Lower lobe of right lung (tissue), 2 donors: Measurements from ENCODE around the gene FDXACB1. TPM values are rescaled to one million over a fixed set of nuclear protein-coding genes. Genes with fewer than 3 reads are reported as not detected.

Source experiments
- ATAC-seq, 2 donors: fragments of 200-7000 bp; cut with Tn5 transposase; one replicate each; pipeline ENCODE4 v1.9.1; 2020 to 2022; ENCODE audit warnings: mild to moderate bottlenecking in 2 of 2, moderate library complexity in 2 of 2
- DNase-seq: peaks from one replicate; pipeline ENCODE4 v3.0.0-alpha.2; 2020
- H3K27ac ChIP-seq: fragments of 200-600 bp; one replicate; pipeline ENCODE4 v1.8.0; 2022
- H3K27me3 ChIP-seq: fragments of 200-600 bp; one replicate; pipeline ENCODE4 v1.8.0; 2022; ENCODE audit warnings: low read depth
- H3K36me3 ChIP-seq: fragments of 200-600 bp; one replicate; pipeline ENCODE4 v1.8.0; 2022; ENCODE audit warnings: mild to moderate bottlenecking
- H3K4me1 ChIP-seq: fragments of 200-600 bp; one replicate; pipeline ENCODE4 v1.8.0; 2022
- H3K4me3 ChIP-seq: fragments of 200-600 bp; one replicate; pipeline ENCODE4 v1.8.0; 2022; ENCODE audit warnings: mild to moderate bottlenecking
- H3K9me3 ChIP-seq: fragments of 200-600 bp; one replicate; pipeline ENCODE4 v1.8.0; 2022
- intact Hi-C: fragments of 100-400 bp; cut with DNase I; formaldehyde crosslinking; loops from one replicate; pipeline ENCODE4 v1.11.0; 2022
- long read RNA-seq: library from polyadenylated mRNA; unstranded; transcript quantifications from one replicate; pipeline ENCODE4 v2.0.0, GENCODE V29; 2021
- total RNA-seq: library from RNA; stranded (reverse); fragmentation: NEBNext Ultra II Directional; extraction: Animal tissue kit (Norgen Biotek cat#: 25700); gene quantifications from one replicate; pipeline ENCODE4 v1.2.1, GENCODE V29; 2021
- TF ChIP-seq, protein P1 (sequence below): fragments of 200-600 bp; IDR thresholded peaks from one replicate; pipeline ENCODE4 v1.8.0; 2022; ENCODE audit warnings: antibody characterized with exemption, mild to moderate bottlenecking
- donor health status: DM: no; HTN: yes; CAD: no; lungs with severe emphysema.

The FDXACB1 gene, protein sequence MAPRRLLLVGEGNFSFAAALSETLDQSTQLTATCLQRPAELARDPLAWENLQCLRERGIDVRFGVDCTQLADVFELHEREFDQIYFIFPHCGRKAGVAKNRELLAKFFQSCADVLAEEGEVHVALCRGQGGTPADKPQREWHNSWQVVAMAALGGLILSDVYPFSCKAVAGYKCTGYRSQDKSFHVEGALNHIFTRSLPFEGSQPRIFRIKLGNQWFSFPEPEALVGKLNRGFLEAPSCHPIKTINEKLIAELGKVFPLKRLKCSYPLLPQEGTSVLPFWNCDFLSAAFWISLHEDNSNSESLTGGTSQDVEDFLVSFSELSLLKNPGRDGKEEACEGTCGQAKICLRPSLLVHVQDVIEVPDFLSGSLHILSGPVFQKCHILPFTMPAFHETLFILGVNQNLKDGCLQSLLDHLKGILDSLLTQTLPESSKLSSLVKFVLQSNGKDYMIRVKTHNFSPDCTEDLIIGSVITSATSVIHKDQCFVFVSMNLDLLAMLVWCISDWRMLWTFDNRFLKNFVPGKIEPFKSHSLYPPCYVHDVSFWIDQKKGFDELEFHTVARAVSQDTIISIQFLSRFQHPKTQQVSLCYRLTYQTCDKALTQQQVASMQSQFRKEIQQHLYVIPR
- total RNA-seq = 2.4 TPM
- long read RNA-seq, partial matches to known transcripts = 0 of 7 reads
- long read RNA-seq, other reads (novel, unspliced or antisense) = 2 of 7 reads

DNA sequence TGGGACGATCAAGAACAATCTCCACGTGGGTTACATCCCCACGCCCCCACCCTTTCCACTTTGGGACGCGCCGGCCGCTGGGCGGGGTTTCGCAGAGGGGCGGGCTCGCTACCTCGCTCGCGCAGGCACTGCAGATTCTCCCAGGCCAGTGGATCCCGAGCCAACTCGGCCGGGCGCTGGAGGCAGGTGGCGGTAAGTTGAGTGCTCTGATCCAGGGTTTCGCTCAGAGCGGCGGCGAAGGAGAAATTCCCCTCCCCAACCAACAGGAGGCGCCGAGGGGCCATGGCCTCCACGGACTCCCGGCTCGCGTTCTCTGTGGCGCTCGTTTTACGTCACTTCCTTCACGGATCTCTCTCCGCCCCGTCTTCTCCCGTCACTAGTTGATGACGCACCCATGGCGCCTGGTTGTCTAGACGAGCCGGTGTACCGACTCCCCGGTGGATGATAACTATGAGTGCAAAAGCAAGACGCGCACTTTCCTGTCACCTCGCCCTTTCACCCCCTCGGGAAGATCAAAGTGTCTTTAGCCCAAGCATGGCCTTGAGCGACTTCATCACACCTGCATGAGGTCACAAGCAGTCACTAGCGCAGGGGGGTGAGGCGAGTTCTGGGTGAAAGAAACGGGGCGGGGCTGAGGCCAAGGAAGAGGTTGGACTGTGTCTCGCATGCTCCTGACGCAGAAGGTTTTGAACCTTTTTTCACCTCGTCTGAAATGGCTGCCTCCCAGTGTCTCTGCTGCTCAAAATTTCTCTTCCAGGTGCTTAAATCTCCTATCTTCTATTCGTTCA lies at the start of gene FDXACB1, which contains the start of gene CFAP68:
FDXACB1 (minus strand) TSS at position 317 of the 788 bp plus-strand sequence; CDS start at position 284, 33 bp downstream.
CFAP68 (plus strand) TSS at position 693 of the 788 bp plus-strand sequence; CDS start at position 713, 20 bp downstream.
- peak within 1 kb of the TSS; percentile 78 for H3K4me3 ChIP-seq
- peak within 1 kb of the TSS; percentile 93 for H3K27ac ChIP-seq
- DNase-seq (peak; percentile 97), ATAC-seq (peak; percentile 96 to 98)
- H3K9me3 ChIP-seq = no peaks in the 10 kb centered on the region
- peaks cover 17% of the 10 kb centered on the region for H3K4me1 ChIP-seq
- no peaks in the 10 kb centered on the region for H3K27me3 ChIP-seq
- H3K36me3 ChIP-seq = peaks cover 9% of the 10 kb centered on the region
- intact Hi-C loops = no loop called here
- TF ChIP-seq, protein P1, sequence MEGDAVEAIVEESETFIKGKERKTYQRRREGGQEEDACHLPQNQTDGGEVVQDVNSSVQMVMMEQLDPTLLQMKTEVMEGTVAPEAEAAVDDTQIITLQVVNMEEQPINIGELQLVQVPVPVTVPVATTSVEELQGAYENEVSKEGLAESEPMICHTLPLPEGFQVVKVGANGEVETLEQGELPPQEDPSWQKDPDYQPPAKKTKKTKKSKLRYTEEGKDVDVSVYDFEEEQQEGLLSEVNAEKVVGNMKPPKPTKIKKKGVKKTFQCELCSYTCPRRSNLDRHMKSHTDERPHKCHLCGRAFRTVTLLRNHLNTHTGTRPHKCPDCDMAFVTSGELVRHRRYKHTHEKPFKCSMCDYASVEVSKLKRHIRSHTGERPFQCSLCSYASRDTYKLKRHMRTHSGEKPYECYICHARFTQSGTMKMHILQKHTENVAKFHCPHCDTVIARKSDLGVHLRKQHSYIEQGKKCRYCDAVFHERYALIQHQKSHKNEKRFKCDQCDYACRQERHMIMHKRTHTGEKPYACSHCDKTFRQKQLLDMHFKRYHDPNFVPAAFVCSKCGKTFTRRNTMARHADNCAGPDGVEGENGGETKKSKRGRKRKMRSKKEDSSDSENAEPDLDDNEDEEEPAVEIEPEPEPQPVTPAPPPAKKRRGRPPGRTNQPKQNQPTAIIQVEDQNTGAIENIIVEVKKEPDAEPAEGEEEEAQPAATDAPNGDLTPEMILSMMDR = peak; percentile 93

DNA sequence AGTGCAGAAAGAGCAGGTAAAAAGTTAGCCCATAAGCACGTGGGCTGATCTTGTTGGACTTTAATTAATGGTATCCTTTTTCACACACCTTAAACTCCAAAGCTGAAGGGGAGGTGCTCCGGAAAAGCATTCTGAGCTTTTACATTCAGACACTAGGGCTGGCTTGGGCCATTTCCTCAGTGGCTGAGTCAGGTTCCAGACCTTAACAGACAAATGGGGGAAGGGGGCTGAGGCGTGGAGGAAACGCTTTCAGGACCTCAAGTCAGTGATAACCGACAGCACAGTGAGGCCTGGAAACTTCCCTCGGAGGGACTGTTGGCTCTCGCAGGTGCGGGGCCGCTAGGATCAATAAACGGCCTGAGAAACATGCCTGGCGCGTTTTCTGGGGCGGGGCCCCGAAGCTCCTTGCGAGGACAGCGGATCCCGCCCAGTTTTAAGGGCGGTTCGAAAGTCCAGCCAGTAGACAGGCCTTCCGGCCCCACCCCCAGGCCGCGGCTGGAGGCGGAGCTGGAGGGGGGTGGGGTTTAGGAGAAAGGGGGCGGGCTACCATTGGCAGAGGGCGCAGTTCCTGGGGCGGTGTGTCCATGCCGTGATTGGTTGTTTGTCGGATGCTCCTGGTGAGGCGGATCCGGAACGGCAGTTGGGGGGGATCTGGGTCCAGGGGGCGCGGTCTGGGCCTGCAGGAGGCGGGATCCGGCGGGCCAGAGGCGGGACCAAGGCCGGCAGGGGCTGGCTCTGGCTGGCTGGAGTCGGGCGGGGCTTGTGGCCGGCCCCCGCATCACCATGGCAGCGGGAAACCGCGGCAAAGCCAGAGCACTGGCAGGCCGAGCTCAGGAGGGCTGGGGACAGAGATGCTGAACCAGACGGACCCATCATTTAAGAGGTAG lies 47.8 kb upstream of the FDXACB1 start:
- H3K9me3 ChIP-seq = no peaks in the 10 kb centered on the region
- intact Hi-C loops = no loop called here
- H3K27ac ChIP-seq = peak overlapping the region; percentile 84
- H3K4me1 ChIP-seq = peaks cover 51% of the 10 kb centered on the region
- TF ChIP-seq, protein P1 = no peak
- no peaks in the 10 kb centered on the region for H3K27me3 ChIP-seq
- ATAC-seq = peak; percentile 97 to 98
- peak overlapping the region; percentile 53 for H3K4me3 ChIP-seq
- DNase-seq = peak; percentile 98
- H3K36me3 ChIP-seq = no peaks in the 10 kb centered on the region

DNA sequence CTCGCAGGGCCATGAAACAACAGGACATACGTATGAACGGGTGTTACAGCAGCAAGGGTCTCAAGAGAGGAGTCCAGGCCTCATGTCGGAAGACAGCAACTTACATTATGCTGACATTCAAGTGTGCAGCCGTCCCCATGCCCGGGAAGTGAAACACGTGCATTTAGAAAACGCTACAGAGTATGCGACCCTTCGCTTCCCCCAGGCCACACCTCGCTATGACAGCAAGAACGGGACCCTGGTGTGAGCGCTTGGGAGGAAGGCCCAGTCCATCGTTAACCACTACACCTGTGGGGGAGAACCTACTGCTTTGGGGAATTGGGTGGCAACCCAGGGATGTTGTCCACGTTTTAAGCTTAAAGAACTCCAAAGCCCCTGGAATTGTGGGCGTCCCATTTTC lies 47.0 kb upstream of the FDXACB1 start:
- no peak overlapping the region for H3K4me3 ChIP-seq
- H3K27me3 ChIP-seq = no peaks in the 10 kb centered on the region
- TF ChIP-seq, protein P1 = no peak
- peaks cover 55% of the 10 kb centered on the region for H3K4me1 ChIP-seq
- intact Hi-C loops = no loop called here
- DNase-seq (no peak), ATAC-seq (no peak)
- peak overlapping the region; percentile 84 for H3K27ac ChIP-seq
- no peaks in the 10 kb centered on the region for H3K9me3 ChIP-seq
- no peaks in the 10 kb centered on the region for H3K36me3 ChIP-seq

DNA sequence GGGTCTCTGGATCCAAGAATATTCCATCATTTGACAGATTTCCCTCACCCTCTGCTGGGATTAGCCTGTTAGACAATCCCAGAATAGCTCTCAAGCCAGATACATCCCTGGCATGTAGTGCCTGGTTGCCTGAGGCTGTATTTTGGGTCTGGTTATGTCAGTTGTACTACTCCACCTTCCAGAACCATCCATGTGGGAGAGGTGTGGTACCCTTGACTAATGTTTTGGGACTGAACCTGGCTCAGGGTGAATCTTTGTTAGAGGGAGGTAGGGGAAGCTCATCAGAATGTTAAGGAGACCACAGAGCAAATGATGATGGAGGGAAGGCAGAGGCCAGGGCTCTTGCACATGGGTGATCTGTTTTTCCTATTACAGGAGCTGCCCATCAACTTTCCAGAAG lies 45.0 kb upstream of the FDXACB1 start:
- no peaks in the 10 kb centered on the region for H3K36me3 ChIP-seq
- ATAC-seq (no peak), DNase-seq (no peak)
- H3K4me3 ChIP-seq = no peak overlapping the region
- no peaks in the 10 kb centered on the region for H3K27me3 ChIP-seq
- H3K9me3 ChIP-seq = no peaks in the 10 kb centered on the region
- TF ChIP-seq, protein P1 = no peak
- intact Hi-C loops = no loop called here
- peaks cover 55% of the 10 kb centered on the region for H3K4me1 ChIP-seq
- peak overlapping the region; percentile 67 for H3K27ac ChIP-seq
